ENCODE results near the gene HDAC4. TPM values are rescaled to one million over a fixed set of nuclear protein-coding genes. Genes with fewer than 3 reads are reported as not detected.

Gene HDAC4
- total and polyA plus RNA-seq, 10 of the 15 experiments (the other 5 are each of a cell fraction or from before 2014, with no cell fraction given): 0.22 to 15.7 (median 4.8) TPM

GRCh38 chr2:239164335-239164871, 236.4 kb downstream of the HDAC4 start:
- 72% methylated on average over 16 of the region's 16 CpGs for WGBS (ENCODE audit: insufficient coverage, insufficient replicate concordance, low lambda C conversion rate, missing lambda C conversion rate)
- Histone ChIP-seq H3K79me2 (ENCODE audit: control insufficient read depth, insufficient read depth, low read length) (no peaks in the 10 kb centered on the region), H3K4me2 (ENCODE audit: control insufficient read depth, insufficient read depth) (no peak overlapping the region), H3K9ac (ENCODE audit: control insufficient read depth, insufficient read depth, low read length) (no peak overlapping the region), H3K4me3 (no peak overlapping the region), H3K36me3 (ENCODE audit: control insufficient read depth in 2 of 2, insufficient read depth in 2 of 2, low read length in 1 of 2) (peaks cover 0 to 2% of the 10 kb centered on the region in 2 experiments; a peak in 2 of 4 replicates), H3K9me3 (replicated peaks; ENCODE audit: control insufficient read depth, insufficient read depth, low read length) (no peaks in the 10 kb centered on the region; the same call in 2 of the 3 replicates), H4K20me1 (ENCODE audit: control insufficient read depth, insufficient read depth) (no peaks in the 10 kb centered on the region), H3K27ac (ENCODE audit: control insufficient read depth, insufficient read depth) (no peak overlapping the region), H3K4me1 (ENCODE audit: control insufficient read depth, insufficient read depth, low read length) (no peaks in the 10 kb centered on the region), H3K27me3 (replicated peaks in 1 of 2; ENCODE audit: control insufficient read depth in 2 of 2, insufficient read depth in 2 of 2, low read length in 1 of 2) (no peaks in the 10 kb centered on the region), H2AFZ (ENCODE audit: control insufficient read depth, low read depth, low read length) (no peak overlapping the region)
- ChIA-PET SMC1A (ENCODE audit: uncharacterized antibody, unreplicated experiment) (no interaction called here), RAD21 (ENCODE audit: unreplicated experiment) (no interaction called here), CTCF (no interaction called here), POLR2A (no interaction called here)
- ATAC-seq (no peak), FAIRE-seq (no peak), DNase-seq (ENCODE audit: low read depth, low spot score) (no peak)
- intact Hi-C loops (cut with micrococcal nuclease; ENCODE audit: unreplicated experiment): no loop called here
- no peak for TF ChIP-seq PRDM15 (CRISPR knock-in tag; IDR thresholded peaks at IDR 0.05)
- in situ Hi-C loops (cut with MboI): no loop called here
- no TSS peak for BruUV-seq (replicated peaks)

GRCh38 chr2:239163688-239164334, 237.0 kb downstream of the HDAC4 start:
- CTCF ChIA-PET: no interaction called here
- H3K79me2 ChIP-seq (ENCODE audit: control insufficient read depth, insufficient read depth, low read length): no peaks in the 10 kb centered on the region
- FAIRE-seq: no peak
- no peaks in the 10 kb centered on the region for H4K20me1 ChIP-seq (ENCODE audit: control insufficient read depth, insufficient read depth)
- no peak overlapping the region for H3K4me3 ChIP-seq
- in situ Hi-C loops (cut with MboI): no loop called here
- no peak overlapping the region for H3K9ac ChIP-seq (ENCODE audit: control insufficient read depth, insufficient read depth, low read length)
- no peaks in the 10 kb centered on the region for H3K4me1 ChIP-seq (ENCODE audit: control insufficient read depth, insufficient read depth, low read length)
- no peak overlapping the region for H3K4me2 ChIP-seq (ENCODE audit: control insufficient read depth, insufficient read depth)
- no peak for ATAC-seq
- H3K27me3 ChIP-seq (replicated peaks in 1 of 2; ENCODE audit: control insufficient read depth in 2 of 2, insufficient read depth in 2 of 2, low read length in 1 of 2): no peaks in the 10 kb centered on the region
- RAD21 ChIA-PET (ENCODE audit: unreplicated experiment): no interaction called here
- no TSS peak for BruUV-seq (replicated peaks)
- intact Hi-C loops (cut with micrococcal nuclease; ENCODE audit: unreplicated experiment): no loop called here
- peaks cover 0 to 2% of the 10 kb centered on the region in 2 experiments; a peak in 2 of 4 replicates for H3K36me3 ChIP-seq (ENCODE audit: control insufficient read depth in 2 of 2, insufficient read depth in 2 of 2, low read length in 1 of 2)
- no peaks in the 10 kb centered on the region; the same call in 2 of the 3 replicates for H3K9me3 ChIP-seq (replicated peaks; ENCODE audit: control insufficient read depth, insufficient read depth, low read length)
- no peak for DNase-seq (ENCODE audit: low read depth, low spot score)
- no peak overlapping the region for H2AFZ ChIP-seq (ENCODE audit: control insufficient read depth, low read depth, low read length)
- SMC1A ChIA-PET (ENCODE audit: uncharacterized antibody, unreplicated experiment): no interaction called here
- POLR2A ChIA-PET: no interaction called here
- 93% methylated on average over 20 of the region's 20 CpGs for WGBS (ENCODE audit: insufficient coverage, insufficient replicate concordance, low lambda C conversion rate, missing lambda C conversion rate)
- H3K27ac ChIP-seq (ENCODE audit: control insufficient read depth, insufficient read depth): no peak overlapping the region
- TF ChIP-seq MLLT1 (IDR thresholded peaks at IDR 0.05) (no peak), STAT1 (conservative IDR thresholded peaks at IDR 0.05) (no peak), JUND (IDR thresholded peaks at IDR 0.05; ENCODE audit: low read depth, low read length) (no peak)
- TF ChIP-seq, protein P1, sequence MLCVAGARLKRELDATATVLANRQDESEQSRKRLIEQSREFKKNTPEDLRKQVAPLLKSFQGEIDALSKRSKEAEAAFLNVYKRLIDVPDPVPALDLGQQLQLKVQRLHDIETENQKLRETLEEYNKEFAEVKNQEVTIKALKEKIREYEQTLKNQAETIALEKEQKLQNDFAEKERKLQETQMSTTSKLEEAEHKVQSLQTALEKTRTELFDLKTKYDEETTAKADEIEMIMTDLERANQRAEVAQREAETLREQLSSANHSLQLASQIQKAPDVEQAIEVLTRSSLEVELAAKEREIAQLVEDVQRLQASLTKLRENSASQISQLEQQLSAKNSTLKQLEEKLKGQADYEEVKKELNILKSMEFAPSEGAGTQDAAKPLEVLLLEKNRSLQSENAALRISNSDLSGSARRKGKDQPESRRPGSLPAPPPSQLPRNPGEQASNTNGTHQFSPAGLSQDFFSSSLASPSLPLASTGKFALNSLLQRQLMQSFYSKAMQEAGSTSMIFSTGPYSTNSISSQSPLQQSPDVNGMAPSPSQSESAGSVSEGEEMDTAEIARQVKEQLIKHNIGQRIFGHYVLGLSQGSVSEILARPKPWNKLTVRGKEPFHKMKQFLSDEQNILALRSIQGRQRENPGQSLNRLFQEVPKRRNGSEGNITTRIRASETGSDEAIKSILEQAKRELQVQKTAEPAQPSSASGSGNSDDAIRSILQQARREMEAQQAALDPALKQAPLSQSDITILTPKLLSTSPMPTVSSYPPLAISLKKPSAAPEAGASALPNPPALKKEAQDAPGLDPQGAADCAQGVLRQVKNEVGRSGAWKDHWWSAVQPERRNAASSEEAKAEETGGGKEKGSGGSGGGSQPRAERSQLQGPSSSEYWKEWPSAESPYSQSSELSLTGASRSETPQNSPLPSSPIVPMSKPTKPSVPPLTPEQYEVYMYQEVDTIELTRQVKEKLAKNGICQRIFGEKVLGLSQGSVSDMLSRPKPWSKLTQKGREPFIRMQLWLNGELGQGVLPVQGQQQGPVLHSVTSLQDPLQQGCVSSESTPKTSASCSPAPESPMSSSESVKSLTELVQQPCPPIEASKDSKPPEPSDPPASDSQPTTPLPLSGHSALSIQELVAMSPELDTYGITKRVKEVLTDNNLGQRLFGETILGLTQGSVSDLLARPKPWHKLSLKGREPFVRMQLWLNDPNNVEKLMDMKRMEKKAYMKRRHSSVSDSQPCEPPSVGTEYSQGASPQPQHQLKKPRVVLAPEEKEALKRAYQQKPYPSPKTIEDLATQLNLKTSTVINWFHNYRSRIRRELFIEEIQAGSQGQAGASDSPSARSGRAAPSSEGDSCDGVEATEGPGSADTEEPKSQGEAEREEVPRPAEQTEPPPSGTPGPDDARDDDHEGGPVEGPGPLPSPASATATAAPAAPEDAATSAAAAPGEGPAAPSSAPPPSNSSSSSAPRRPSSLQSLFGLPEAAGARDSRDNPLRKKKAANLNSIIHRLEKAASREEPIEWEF (IDR thresholded peaks at IDR 0.05; ENCODE audit: insufficient replicate concordance, low read depth, low read length): no peak

All from GM12878 (cell line).